ENCODE measurements around the gene LHX1. TPM values are rescaled to one million over a fixed set of nuclear protein-coding genes. Genes with fewer than 3 reads are reported as not detected.
A peak's percentile ranks its signal among the peaks of the same experiment; 100 is the strongest.

Gene LHX1
- total RNA-seq, 1 experiment from 2014 or later = 0.61 TPM

DNA sequence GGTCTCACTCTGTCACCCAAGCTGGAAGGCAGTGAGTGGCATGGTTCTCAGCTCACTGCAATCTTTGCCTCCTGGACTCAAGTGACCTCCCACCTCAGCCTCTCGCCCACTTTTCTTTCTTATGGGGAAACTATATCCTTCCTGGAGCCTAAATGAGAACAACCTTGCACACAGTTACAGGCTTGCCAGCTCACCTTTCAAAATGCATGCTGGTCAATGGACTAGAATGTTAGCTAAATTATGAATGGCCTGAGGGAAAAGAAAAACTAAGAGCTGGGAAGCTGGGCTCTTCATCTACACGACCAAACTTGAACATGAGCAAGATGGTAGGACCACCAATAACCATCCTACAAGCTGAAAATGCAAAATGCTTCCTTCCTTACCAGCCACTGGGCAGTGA is 10.6 kb upstream of the LHX1 start:
- TF ChIP-seq FOXP4 (CRISPR knock-in tag; IDR thresholded peaks at IDR 0.05) (no peak), MXD4 (CRISPR knock-in tag; IDR thresholded peaks at IDR 0.05; ENCODE audit: borderline replicate concordance) (no peak), PRRX2 (CRISPR knock-in tag; IDR thresholded peaks at IDR 0.05) (no peak), SMAD4 (CRISPR knock-in tag; IDR thresholded peaks at IDR 0.05) (no peak), KAT7 (CRISPR knock-in tag; IDR thresholded peaks at IDR 0.05; ENCODE audit: borderline replicate concordance) (no peak), GTF2I (CRISPR knock-in tag; conservative IDR thresholded peaks at IDR 0.05) (no peak), CBFB (CRISPR knock-in tag; IDR thresholded peaks at IDR 0.05; ENCODE audit: low read depth) (no peak), ZNF423 (CRISPR knock-in tag; IDR thresholded peaks at IDR 0.05) (no peak)
- TF ChIP-seq, protein P1, sequence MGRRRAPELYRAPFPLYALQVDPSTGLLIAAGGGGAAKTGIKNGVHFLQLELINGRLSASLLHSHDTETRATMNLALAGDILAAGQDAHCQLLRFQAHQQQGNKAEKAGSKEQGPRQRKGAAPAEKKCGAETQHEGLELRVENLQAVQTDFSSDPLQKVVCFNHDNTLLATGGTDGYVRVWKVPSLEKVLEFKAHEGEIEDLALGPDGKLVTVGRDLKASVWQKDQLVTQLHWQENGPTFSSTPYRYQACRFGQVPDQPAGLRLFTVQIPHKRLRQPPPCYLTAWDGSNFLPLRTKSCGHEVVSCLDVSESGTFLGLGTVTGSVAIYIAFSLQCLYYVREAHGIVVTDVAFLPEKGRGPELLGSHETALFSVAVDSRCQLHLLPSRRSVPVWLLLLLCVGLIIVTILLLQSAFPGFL (CRISPR knock-in tag; IDR thresholded peaks at IDR 0.05; ENCODE audit: borderline replicate concordance) = no peak
- TF ChIP-seq, protein P2, sequence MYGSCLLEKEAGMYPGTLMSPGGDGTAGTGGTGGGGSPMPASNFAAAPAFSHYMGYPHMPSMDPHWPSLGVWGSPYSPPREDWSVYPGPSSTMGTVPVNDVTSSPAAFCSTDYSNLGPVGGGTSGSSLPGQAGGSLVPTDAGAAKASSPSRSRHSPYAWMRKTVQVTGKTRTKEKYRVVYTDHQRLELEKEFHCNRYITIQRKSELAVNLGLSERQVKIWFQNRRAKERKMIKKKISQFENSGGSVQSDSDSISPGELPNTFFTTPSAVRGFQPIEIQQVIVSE (CRISPR knock-in tag; IDR thresholded peaks at IDR 0.05; ENCODE audit: borderline replicate concordance) = no peak
- ATAC-seq (no peak), DNase-seq (ENCODE audit: low spot score) (no peak)
- Mint-ChIP-seq H3K4me1 (peaks cover 52% of the 10 kb centered on the region), H3K27ac (no peak overlapping the region), H3K27me3 (ENCODE audit: low read depth) (peaks cover 57% of the 10 kb centered on the region), H3K4me3 (no peak overlapping the region), H3K9me3 (no peaks in the 10 kb centered on the region), H3K36me3 (no peaks in the 10 kb centered on the region)
- CTCF ChIA-PET = no interaction called here
- POLR2A ChIA-PET = no interaction called here

GRCh38 chr17:36928471-36929345 is 8.6 kb upstream of the LHX1 start:
- Mint-ChIP-seq H3K4me1 (peaks cover 58% of the 10 kb centered on the region), H3K36me3 (no peaks in the 10 kb centered on the region), H3K27ac (no peak overlapping the region), H3K4me3 (peak overlapping the region; percentile 70), H3K9me3 (no peaks in the 10 kb centered on the region), H3K27me3 (ENCODE audit: low read depth) (peaks cover 66% of the 10 kb centered on the region)
- TF ChIP-seq FOXP4 (CRISPR knock-in tag; IDR thresholded peaks at IDR 0.05) (no peak), TEAD1 (CRISPR knock-in tag; IDR thresholded peaks at IDR 0.05) (peak; percentile 20), MAX (CRISPR knock-in tag; IDR thresholded peaks at IDR 0.05) (0 out of 2 replicates have a peak, but pooled peaks have one; percentile 22)
- no peak; the same call in 1 of the 2 replicates for ATAC-seq
- CTCF ChIA-PET = interaction anchor here (0.7 to 1.5 kb wide), 5 partner anchors 8 to 303 kb away, joined by 3 to 5 read pairs (median 3); partner anchors contain the start of gene LHX1
- POLR2A ChIA-PET = no interaction called here
- DNase-seq (ENCODE audit: low spot score) = no peak

DNA sequence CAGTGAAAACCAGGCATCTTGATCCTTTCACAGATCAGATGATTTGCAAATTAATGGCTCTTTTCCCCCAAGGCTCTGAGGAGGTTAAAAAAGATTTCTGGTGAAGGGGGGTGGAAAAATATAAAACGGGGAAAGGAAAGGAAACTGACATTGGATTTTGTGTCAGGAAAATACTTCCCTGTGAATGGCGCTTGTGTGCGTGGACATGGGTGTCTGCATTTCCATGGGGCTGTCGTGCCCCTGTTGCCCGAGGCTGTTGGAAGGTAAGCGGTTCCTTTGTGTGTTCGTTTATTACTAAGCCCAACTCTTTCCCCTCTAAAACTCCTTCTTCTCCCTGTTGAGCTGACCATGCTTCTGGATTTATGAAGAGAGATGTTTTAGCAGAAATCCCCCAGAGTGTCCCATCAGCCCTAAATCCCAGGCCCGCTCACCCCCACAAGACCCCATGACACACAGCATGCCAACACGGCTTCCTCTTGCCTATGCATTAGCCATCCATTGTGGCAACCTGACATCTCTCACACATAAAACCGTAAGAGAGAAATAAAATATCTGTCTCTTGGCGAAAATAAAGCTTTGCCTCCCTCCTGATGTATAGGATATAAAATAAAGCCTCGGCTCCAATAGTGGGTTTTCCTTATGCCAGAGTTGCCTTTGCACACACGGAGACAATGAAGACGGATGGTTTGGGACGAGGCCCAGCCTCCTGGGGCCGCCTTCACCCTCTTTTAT is 7.3 kb upstream of the LHX1 start:
- peaks cover 65% of the 10 kb centered on the region for H3K4me1 Mint-ChIP-seq
- CTCF ChIA-PET = no interaction called here
- peaks cover 79% of the 10 kb centered on the region for H3K27me3 Mint-ChIP-seq (ENCODE audit: low read depth)
- TF ChIP-seq, protein P3, sequence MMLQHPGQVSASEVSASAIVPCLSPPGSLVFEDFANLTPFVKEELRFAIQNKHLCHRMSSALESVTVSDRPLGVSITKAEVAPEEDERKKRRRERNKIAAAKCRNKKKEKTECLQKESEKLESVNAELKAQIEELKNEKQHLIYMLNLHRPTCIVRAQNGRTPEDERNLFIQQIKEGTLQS (CRISPR knock-in tag; conservative IDR thresholded peaks at IDR 0.05) = no peak
- TF ChIP-seq RORB (CRISPR knock-in tag; IDR thresholded peaks at IDR 0.05) (no peak), JUN (CRISPR knock-in tag; IDR thresholded peaks at IDR 0.05) (no peak), ZBTB21 (CRISPR knock-in tag; IDR thresholded peaks at IDR 0.05; ENCODE audit: borderline replicate concordance) (no peak)
- TF ChIP-seq, protein P4, sequence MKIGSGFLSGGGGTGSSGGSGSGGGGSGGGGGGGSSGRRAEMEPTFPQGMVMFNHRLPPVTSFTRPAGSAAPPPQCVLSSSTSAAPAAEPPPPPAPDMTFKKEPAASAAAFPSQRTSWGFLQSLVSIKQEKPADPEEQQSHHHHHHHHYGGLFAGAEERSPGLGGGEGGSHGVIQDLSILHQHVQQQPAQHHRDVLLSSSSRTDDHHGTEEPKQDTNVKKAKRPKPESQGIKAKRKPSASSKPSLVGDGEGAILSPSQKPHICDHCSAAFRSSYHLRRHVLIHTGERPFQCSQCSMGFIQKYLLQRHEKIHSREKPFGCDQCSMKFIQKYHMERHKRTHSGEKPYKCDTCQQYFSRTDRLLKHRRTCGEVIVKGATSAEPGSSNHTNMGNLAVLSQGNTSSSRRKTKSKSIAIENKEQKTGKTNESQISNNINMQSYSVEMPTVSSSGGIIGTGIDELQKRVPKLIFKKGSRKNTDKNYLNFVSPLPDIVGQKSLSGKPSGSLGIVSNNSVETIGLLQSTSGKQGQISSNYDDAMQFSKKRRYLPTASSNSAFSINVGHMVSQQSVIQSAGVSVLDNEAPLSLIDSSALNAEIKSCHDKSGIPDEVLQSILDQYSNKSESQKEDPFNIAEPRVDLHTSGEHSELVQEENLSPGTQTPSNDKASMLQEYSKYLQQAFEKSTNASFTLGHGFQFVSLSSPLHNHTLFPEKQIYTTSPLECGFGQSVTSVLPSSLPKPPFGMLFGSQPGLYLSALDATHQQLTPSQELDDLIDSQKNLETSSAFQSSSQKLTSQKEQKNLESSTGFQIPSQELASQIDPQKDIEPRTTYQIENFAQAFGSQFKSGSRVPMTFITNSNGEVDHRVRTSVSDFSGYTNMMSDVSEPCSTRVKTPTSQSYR (CRISPR knock-in tag; IDR thresholded peaks at IDR 0.05) = no peak
- TF ChIP-seq, protein P5, sequence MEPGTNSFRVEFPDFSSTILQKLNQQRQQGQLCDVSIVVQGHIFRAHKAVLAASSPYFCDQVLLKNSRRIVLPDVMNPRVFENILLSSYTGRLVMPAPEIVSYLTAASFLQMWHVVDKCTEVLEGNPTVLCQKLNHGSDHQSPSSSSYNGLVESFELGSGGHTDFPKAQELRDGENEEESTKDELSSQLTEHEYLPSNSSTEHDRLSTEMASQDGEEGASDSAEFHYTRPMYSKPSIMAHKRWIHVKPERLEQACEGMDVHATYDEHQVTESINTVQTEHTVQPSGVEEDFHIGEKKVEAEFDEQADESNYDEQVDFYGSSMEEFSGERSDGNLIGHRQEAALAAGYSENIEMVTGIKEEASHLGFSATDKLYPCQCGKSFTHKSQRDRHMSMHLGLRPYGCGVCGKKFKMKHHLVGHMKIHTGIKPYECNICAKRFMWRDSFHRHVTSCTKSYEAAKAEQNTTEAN (CRISPR knock-in tag; IDR thresholded peaks at IDR 0.05) = no peak

More for the DNA sequence above, 7.3 kb upstream of the LHX1 start:
- DNase-seq (ENCODE audit: low spot score) (no peak), ATAC-seq (no peak)
- Mint-ChIP-seq H3K9me3 (no peaks in the 10 kb centered on the region), H3K36me3 (no peaks in the 10 kb centered on the region), H3K4me3 (no peak overlapping the region), H3K27ac (no peak overlapping the region)
- POLR2A ChIA-PET = interaction anchor here (0.9 kb wide), 1 partner anchor 12 kb away, joined by 3 read pairs; no protein-coding TSS in a partner anchor
